ENCODE data around the gene TAF8. TPM values are rescaled to one million over a fixed set of nuclear protein-coding genes. Genes with fewer than 3 reads are reported as not detected.

Gene TAF8
- total and polyA plus RNA-seq, 11 donors = 18.5 to 38.7 (median 27.9) TPM

DNA sequence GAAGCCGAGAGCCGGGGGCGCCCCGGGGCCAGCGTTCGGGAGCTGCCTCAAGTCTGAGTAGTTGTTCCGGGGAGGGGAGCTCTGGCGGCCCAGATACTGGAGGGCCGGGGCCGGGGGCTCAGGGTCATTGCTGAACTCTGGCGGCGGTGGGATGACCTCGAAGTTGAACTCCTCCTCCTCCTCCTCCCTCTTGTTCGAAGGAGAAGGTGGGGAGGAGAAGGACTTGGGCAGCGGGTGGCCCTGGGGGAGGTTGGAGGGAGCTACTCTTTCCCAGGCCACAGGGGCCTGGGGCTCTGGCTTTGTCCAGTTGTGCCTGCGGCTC is 54.4 kb downstream of the TAF8 start:
- TF ChIP-seq CTCF (IDR thresholded peaks at IDR 0.05) (no peak), POLR2A (IDR thresholded peaks at IDR 0.05) (no peak)
- ATAC-seq (no peak), DNase-seq (no peak)
- peak overlapping the region; percentile 17 to 64 (median 50) for H3K4me3 ChIP-seq
- no peaks in the 10 kb centered on the region for H3K9me3 ChIP-seq
- H3K36me3 ChIP-seq = no peaks in the 10 kb centered on the region
- H3K4me1 ChIP-seq = peaks cover 0 to 32% (median 10%) of the 10 kb centered on the region in 12 donors
- H3K27ac ChIP-seq = peak overlapping the region in 6 of 12 donors; percentile 8 to 64 (median 42)
- intact Hi-C loops (cut with DNase I) = loop anchor here in 1 of 10 donors (2.0 kb wide), 1 partner anchor 30 kb away; no protein-coding TSS in a partner anchor
- H3K27me3 ChIP-seq = peaks cover 0 to 13% (median 0%) of the 10 kb centered on the region in 9 donors
- WGBS, 4 donors = 28 to 60% (median 46%) methylated on average over 12 to 16 of the region's 16 CpGs

DNA sequence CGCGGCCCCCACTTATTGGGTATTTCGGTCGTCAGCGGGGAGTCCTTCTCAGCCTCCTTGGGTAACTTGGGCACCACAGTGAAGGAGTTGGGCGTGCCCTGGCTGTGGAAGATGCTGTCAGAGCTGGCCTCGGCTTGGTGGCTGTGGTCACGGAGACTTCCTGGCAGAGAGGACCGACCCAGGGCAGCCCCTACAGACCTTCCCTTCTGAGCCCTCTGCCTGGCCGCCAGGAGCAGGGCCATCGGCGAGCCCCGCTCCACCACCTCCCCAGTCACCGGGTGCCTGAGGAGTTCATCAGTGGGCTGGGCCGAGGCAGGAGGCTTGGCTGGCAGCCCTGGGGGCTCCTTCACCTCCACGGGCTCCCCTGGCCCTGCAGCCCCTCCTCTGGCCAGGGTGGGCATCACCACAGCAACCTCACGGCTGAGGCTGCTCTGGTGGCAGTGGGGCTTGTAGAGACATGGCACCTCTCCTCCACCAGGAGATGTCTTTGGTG is 54.9 kb downstream of the TAF8 start:
- intact Hi-C loops (cut with DNase I) = loop anchor here in 1 of 10 donors (2.0 kb wide), 1 partner anchor 30 kb away; no protein-coding TSS in a partner anchor
- no peak for DNase-seq
- H3K4me3 ChIP-seq = no peak overlapping the region
- no peak overlapping the region for H3K27ac ChIP-seq
- H3K4me1 ChIP-seq = peaks cover 0 to 28% (median 10%) of the 10 kb centered on the region in 12 donors
- 83 to 92% (median 89%) methylated on average over 15 to 17 of the region's 17 CpGs for WGBS, 4 donors
- ATAC-seq = no peak
- TF ChIP-seq CTCF (IDR thresholded peaks at IDR 0.05) (no peak), POLR2A (IDR thresholded peaks at IDR 0.05) (no peak)
- H3K27me3 ChIP-seq = peaks cover 0 to 13% (median 0%) of the 10 kb centered on the region in 9 donors
- peaks cover 0 to 2% (median 0%) of the 10 kb centered on the region in 12 donors for H3K9me3 ChIP-seq
- no peaks in the 10 kb centered on the region for H3K36me3 ChIP-seq

- no peak for TF ChIP-seq CTCF (IDR thresholded peaks at IDR 0.05)
- TF ChIP-seq POLR2A (IDR thresholded peaks at IDR 0.05) = no peak
- Histone ChIP-seq H3K27me3 (peaks cover 0 to 13% (median 0%) of the 10 kb centered on the region in 9 donors), H3K36me3 (no peaks in the 10 kb centered on the region), H3K4me3 (no peak overlapping the region), H3K27ac (no peak overlapping the region), H3K9me3 (peaks cover 0 to 7% (median 0%) of the 10 kb centered on the region in 12 donors), H3K4me1 (peaks cover 0 to 23% (median 9%) of the 10 kb centered on the region in 12 donors)
- intact Hi-C loops (cut with DNase I) = loop anchor here in 1 of 10 donors (2.0 kb wide), 1 partner anchor 31 kb away; no protein-coding TSS in a partner anchor
- 86 to 100% (median 92%) methylated on average over 1 of the region's 1 CpG for WGBS, 4 donors
- ATAC-seq (no peak), DNase-seq (no peak)
Measured at GRCh38 chr6:42105709-42106108, 55.4 kb downstream of the TAF8 start.

DNA sequence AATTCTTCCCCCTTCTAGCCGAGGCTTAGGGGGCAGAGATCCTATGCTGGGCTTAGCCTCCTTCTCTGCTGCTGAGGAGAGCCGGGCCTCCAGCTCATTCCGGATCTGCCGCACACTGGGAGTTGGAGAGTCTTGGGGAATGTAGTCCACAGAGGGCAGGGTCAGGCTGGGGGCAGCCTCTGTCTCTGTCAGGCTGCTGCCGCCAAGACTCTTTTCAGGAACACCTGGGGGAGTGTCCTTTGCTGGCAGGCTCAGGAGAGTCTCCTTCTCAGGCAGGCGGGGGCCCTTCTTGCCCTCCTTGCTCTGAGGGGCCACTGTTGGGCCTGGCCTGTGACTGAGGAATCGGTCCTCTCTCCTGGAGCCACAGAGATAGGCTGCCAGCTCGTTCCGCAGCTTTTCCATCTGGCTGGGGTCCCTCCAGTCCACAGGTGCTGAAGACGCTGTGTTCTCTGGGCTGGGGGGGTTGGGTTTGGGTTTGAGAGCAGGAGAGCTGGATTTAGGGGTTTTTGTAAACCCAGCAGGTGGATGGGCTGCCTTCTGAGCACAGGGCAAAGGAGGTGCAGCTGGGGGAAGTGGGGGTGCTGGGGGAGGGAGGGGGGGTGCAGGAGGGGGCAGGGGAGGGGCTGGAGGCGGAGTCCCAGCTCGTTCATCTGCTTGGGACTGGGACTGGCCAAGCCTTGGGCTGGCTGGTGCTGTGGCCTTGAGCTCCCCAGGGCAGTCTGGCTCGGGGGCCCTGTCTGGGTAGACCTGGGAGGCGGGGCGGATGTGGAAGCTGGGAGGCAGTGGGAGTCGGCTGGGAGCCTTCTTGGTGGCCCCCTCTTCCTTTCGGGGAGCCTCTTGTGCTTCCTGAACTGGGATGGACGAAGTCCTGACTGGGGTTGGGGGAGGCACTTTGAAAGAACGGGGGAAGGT is 56.0 kb downstream of the TAF8 start:
- Histone ChIP-seq H3K4me1 (peaks cover 0 to 22% (median 7%) of the 10 kb centered on the region in 12 donors), H3K4me3 (no peak overlapping the region), H3K9me3 (peaks cover 0 to 8% (median 0%) of the 10 kb centered on the region in 12 donors), H3K27ac (no peak overlapping the region), H3K27me3 (peaks cover 0 to 13% (median 0%) of the 10 kb centered on the region in 9 donors), H3K36me3 (no peaks in the 10 kb centered on the region)
- WGBS, 4 donors = 78 to 90% (median 83%) methylated on average over 13 to 19 of the region's 19 CpGs
- ATAC-seq = no peak
- intact Hi-C loops (cut with DNase I) = no loop called here
- TF ChIP-seq CTCF (IDR thresholded peaks at IDR 0.05) (no peak), POLR2A (IDR thresholded peaks at IDR 0.05) (no peak)
- no peak for DNase-seq
